AG09319 (cell line): ENCODE results near the gene CELSR2.

Source experiments
- DNase-seq: peaks from one replicate; pipeline ENCODE4 v3.0.0-alpha.2; 2010; ENCODE audit warnings: low read depth; ENCODE audit errors: extremely low read depth
- TF ChIP-seq, protein P1 (sequence below): IDR thresholded peaks from 2 replicates; pipeline ENCODE4 v1.5.1; 2011; ENCODE audit warnings: low read depth, mild to moderate bottlenecking, inconsistent platforms, low read length, moderate library complexity

CELSR2 gene

GRCh38 chr1:109322974-109323373, 73.6 kb downstream of the CELSR2 start:
- TF ChIP-seq, protein P1, sequence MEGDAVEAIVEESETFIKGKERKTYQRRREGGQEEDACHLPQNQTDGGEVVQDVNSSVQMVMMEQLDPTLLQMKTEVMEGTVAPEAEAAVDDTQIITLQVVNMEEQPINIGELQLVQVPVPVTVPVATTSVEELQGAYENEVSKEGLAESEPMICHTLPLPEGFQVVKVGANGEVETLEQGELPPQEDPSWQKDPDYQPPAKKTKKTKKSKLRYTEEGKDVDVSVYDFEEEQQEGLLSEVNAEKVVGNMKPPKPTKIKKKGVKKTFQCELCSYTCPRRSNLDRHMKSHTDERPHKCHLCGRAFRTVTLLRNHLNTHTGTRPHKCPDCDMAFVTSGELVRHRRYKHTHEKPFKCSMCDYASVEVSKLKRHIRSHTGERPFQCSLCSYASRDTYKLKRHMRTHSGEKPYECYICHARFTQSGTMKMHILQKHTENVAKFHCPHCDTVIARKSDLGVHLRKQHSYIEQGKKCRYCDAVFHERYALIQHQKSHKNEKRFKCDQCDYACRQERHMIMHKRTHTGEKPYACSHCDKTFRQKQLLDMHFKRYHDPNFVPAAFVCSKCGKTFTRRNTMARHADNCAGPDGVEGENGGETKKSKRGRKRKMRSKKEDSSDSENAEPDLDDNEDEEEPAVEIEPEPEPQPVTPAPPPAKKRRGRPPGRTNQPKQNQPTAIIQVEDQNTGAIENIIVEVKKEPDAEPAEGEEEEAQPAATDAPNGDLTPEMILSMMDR, result no peak
- no peak for DNase-seq
